ENCODE data around the gene FBXL19. TPM values are rescaled to one million over a fixed set of nuclear protein-coding genes. Genes with fewer than 3 reads are reported as not detected.
"Not testable (repeated sequence)": the region's sequence is repeated elsewhere in the genome, so short reads cannot be mapped to it uniquely, and the experiment has no call there.

FBXL19 gene, protein sequence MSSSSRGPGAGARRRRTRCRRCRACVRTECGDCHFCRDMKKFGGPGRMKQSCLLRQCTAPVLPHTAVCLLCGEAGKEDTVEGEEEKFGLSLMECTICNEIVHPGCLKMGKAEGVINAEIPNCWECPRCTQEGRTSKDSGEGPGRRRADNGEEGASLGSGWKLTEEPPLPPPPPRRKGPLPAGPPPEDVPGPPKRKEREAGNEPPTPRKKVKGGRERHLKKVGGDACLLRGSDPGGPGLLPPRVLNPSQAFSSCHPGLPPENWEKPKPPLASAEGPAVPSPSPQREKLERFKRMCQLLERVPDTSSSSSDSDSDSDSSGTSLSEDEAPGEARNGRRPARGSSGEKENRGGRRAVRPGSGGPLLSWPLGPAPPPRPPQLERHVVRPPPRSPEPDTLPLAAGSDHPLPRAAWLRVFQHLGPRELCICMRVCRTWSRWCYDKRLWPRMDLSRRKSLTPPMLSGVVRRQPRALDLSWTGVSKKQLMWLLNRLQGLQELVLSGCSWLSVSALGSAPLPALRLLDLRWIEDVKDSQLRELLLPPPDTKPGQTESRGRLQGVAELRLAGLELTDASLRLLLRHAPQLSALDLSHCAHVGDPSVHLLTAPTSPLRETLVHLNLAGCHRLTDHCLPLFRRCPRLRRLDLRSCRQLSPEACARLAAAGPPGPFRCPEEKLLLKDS
- 51.9 and 58.5 TPM in 2 replicates for total RNA-seq (2014; rRNA removed; shearing (Covaris generic); ENCODE audit: low replicate concordance)

GRCh38 chr16:30923554-30924075 is at the start of gene FBXL19:
Gene FBXL19, plus strand, starts transcription at chr16:30923572. Its CDS starts 2,183 bp downstream, at chr16:30925755.
- in situ Hi-C loops (cut with HindIII; ENCODE audit: low pct_unique_long_range_greater_than_20kb, low sequenced_read_pairs) = no loop called here
- no peak for DNase-seq (ENCODE audit: low read depth)

- in situ Hi-C loops (cut with HindIII; ENCODE audit: low pct_unique_long_range_greater_than_20kb, low sequenced_read_pairs) = loop anchor here (10.0 kb wide), 1 partner anchor 70 kb away; no protein-coding TSS in a partner anchor
- no peak for DNase-seq (ENCODE audit: low read depth)
These were observed 49.0 kb upstream of the FBXL19 start for GRCh38 chr16:30874244-30874820.

- in situ Hi-C loops (cut with HindIII; ENCODE audit: low pct_unique_long_range_greater_than_20kb, low sequenced_read_pairs) = loop anchor here (10.0 kb wide), 1 partner anchor 70 kb away; no protein-coding TSS in a partner anchor
These were observed 48.3 kb upstream of the FBXL19 start for GRCh38 chr16:30874821-30875717.

DNA sequence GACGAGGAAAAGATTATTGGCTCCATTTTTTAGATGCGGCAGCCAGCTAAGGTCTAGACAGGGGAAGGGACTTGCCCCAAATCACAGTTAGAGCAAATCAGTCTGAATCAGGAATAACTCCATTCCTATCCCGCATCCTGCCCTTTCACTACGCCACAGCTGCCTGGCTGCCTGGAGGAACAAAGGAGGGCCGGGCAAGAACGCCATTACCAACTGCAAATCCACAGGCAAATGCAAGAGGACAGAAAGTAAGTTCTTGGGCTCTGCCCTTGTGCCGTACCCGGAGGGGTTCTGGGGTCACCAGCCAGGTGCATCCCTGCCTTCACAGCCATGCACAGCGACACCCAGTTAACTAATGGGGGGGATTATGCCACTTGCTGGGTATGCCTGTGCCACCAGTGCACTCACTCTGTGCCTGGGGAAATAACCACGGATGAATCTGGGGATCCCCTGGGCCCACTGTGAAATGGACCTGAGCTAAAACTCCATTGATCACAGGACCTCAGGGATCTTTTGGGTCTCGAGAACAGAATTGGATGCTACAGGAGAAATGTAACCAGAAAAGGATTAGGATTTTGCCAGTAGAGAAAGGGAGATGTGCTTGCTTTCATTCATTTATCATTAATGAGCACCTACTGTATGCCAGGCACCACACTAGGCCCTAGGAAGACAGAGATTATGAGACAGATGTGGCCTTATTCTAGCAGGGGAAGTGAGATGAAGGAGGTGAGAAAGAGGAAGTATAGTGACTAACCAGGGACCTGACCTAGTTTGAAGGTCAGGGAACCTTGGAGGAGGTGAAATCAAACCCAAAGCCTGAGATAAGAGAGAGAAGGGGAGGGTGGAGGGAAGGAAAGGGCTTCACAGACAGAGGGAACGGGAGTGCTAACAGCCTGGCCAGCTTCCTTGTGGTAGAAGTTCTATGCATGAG is 47.2 kb upstream of the FBXL19 start:
- DNase-seq (ENCODE audit: low read depth) = peak; percentile 19

More at GRCh38 chr16:30874821-30875717, 48.3 kb upstream of the FBXL19 start:
- peak; percentile 91 for DNase-seq (ENCODE audit: low read depth)

GRCh38 chr16:30876867-30877266 is 46.5 kb upstream of the FBXL19 start:
- in situ Hi-C loops (cut with HindIII; ENCODE audit: low pct_unique_long_range_greater_than_20kb, low sequenced_read_pairs) = loop anchor here (10.0 kb wide), 1 partner anchor 72 kb away; no protein-coding TSS in a partner anchor
- DNase-seq (ENCODE audit: low read depth) = no peak

More for the DNA sequence above, 47.2 kb upstream of the FBXL19 start:
- in situ Hi-C loops (cut with HindIII; ENCODE audit: low pct_unique_long_range_greater_than_20kb, low sequenced_read_pairs) = loop anchor here (10.0 kb wide), 1 partner anchor 71 kb away; no protein-coding TSS in a partner anchor

- no peak for DNase-seq (ENCODE audit: low read depth)
- in situ Hi-C loops (cut with HindIII; ENCODE audit: low pct_unique_long_range_greater_than_20kb, low sequenced_read_pairs) = no loop called here
These were observed 40.7 kb upstream of the FBXL19 start for GRCh38 chr16:30882429-30883310.

DNA sequence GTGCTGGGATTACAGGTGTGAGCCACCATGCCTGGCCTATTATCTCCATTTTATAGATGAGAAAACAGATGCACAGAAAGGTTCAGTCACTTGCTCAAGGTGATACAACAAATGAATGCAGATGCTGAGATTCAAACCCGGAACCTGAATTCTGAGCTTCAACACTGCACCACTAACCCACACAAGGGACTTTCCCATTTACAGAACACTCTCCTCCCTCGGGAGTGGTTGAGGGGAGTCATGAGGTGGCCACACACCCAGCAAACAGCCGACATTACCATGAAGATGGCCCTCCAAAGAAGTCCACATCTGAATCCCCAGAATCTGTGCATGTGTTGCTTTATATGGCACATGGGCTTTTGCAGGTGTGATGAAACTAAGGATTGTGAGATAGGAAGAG is 38.6 kb upstream of the FBXL19 start:
- DNase-seq (ENCODE audit: low read depth) = no peak
- in situ Hi-C loops (cut with HindIII; ENCODE audit: low pct_unique_long_range_greater_than_20kb, low sequenced_read_pairs) = no loop called here

GRCh38 chr16:30885196-30885595 is 38.2 kb upstream of the FBXL19 start:
- in situ Hi-C loops (cut with HindIII; ENCODE audit: low pct_unique_long_range_greater_than_20kb, low sequenced_read_pairs) = no loop called here
- DNase-seq (ENCODE audit: low read depth) = no peak

- no peak for DNase-seq (ENCODE audit: low read depth)
- in situ Hi-C loops (cut with HindIII; ENCODE audit: low pct_unique_long_range_greater_than_20kb, low sequenced_read_pairs) = no loop called here
These were observed 37.2 kb upstream of the FBXL19 start for GRCh38 chr16:30886145-30886544.

GRCh38 chr16:30887927-30888326 is 35.4 kb upstream of the FBXL19 start:
- no peak for DNase-seq (ENCODE audit: low read depth)
- in situ Hi-C loops (cut with HindIII; ENCODE audit: low pct_unique_long_range_greater_than_20kb, low sequenced_read_pairs) = no loop called here

GRCh38 chr16:30888856-30889499 is 34.4 kb upstream of the FBXL19 start:
- DNase-seq (ENCODE audit: low read depth) = no peak

GRCh38 chr16:30889721-30890120 is 33.7 kb upstream of the FBXL19 start:
- DNase-seq (ENCODE audit: low read depth) = peak; percentile 88
- in situ Hi-C loops (cut with HindIII; ENCODE audit: low pct_unique_long_range_greater_than_20kb, low sequenced_read_pairs) = no loop called here

More at GRCh38 chr16:30888856-30889499, 34.4 kb upstream of the FBXL19 start:
- in situ Hi-C loops (cut with HindIII; ENCODE audit: low pct_unique_long_range_greater_than_20kb, low sequenced_read_pairs) = no loop called here

GRCh38 chr16:30891043-30891823 is 32.1 kb upstream of the FBXL19 start:
- DNase-seq (ENCODE audit: low read depth); in situ Hi-C loops (cut with HindIII; ENCODE audit: low pct_unique_long_range_greater_than_20kb, low sequenced_read_pairs): not testable (repeated sequence)

DNA sequence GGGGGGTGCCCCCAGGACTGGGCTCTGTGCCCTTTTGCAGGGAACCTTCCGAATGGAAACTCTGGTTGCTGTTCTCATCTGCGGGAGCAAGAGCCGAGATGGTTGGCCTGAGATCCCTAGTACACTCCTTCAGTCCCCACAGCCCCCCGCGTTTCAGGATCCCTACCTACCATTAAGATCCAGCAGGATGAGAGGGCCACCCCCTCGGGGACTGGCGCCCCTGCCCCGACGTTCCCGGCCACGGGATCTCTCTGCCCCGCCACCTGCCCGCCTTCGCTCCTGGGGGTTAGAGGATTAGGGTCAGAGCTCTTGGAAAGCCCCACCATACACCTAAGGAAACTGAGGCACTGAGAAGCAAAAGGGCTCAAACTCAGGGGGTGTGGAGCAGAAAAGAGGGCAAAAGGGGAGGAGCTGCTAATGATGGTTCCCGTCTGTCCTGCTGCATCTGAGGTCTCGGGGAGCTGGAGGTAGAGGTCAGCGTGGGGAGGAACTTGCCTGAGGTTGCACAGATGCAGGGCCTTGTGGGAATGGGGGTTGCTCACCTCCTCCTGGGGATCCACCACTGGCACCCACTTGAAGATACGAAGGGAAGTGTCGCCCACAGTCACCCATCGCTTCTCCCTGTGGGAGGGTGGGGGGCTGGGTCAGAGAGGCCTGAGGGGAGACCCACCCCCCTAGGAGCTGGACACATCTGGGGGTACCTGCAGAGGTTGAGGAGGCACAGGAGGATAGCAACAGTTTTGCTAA is 30.5 kb upstream of the FBXL19 start:
- in situ Hi-C loops (cut with HindIII; ENCODE audit: low pct_unique_long_range_greater_than_20kb, low sequenced_read_pairs) = no loop called here

More for the DNA sequence above, 30.5 kb upstream of the FBXL19 start:
- DNase-seq (ENCODE audit: low read depth) = no peak
